ENCODE results near the gene DNAL4. TPM values are rescaled to one million over a fixed set of nuclear protein-coding genes. Genes with fewer than 3 reads are reported as not detected.

DNAL4 gene
- polyA plus RNA-seq, 3 donors = 8.9 to 9.3 (median 9.0) TPM

GRCh38 chr22:38828191-38828590 lies 34.2 kb upstream of the DNAL4 start:
- TF ChIP-seq, protein P1, sequence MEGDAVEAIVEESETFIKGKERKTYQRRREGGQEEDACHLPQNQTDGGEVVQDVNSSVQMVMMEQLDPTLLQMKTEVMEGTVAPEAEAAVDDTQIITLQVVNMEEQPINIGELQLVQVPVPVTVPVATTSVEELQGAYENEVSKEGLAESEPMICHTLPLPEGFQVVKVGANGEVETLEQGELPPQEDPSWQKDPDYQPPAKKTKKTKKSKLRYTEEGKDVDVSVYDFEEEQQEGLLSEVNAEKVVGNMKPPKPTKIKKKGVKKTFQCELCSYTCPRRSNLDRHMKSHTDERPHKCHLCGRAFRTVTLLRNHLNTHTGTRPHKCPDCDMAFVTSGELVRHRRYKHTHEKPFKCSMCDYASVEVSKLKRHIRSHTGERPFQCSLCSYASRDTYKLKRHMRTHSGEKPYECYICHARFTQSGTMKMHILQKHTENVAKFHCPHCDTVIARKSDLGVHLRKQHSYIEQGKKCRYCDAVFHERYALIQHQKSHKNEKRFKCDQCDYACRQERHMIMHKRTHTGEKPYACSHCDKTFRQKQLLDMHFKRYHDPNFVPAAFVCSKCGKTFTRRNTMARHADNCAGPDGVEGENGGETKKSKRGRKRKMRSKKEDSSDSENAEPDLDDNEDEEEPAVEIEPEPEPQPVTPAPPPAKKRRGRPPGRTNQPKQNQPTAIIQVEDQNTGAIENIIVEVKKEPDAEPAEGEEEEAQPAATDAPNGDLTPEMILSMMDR (IDR thresholded peaks at IDR 0.05) = no peak
- peaks cover 0 to 2% (median 0%) of the 10 kb centered on the region in 7 donors for H3K9me3 Mint-ChIP-seq
- H4K20me1 ChIP-seq (ENCODE audit: insufficient read depth, low read length) = no peaks in the 10 kb centered on the region
- no peak overlapping the region for H3K4me3 Mint-ChIP-seq
- H3K27ac Mint-ChIP-seq = no peak overlapping the region
- peaks cover 0 to 5% of the 10 kb centered on the region in 2 donors for H3K9me3 ChIP-seq (replicated peaks in 1 of 2; ENCODE audit: control insufficient read depth in 1 of 2, insufficient read depth in 1 of 2, low read length in 2 of 2)
- H3K4me1 ChIP-seq (ENCODE audit: control insufficient read depth in 1 of 2, insufficient read depth in 2 of 2, low read length in 2 of 2) = peaks cover 0 to 10% of the 10 kb centered on the region in 2 donors
- H3K27me3 Mint-ChIP-seq (ENCODE audit: low read depth in 3 of 3) = peaks cover 0 to 9% (median 1%) of the 10 kb centered on the region in 3 donors
- H2AFZ ChIP-seq (ENCODE audit: insufficient read depth, low read depth, low read length, poor library complexity, severe bottlenecking) = no peak overlapping the region
- WGBS (ENCODE audit: insufficient coverage) = 78% methylated on average over 11 of the region's 11 CpGs
- intact Hi-C loops (cut with micrococcal nuclease) = loop anchor here in 1 of 2 donors (10.0 kb wide), 1 partner anchor 1087 kb away; no protein-coding TSS in a partner anchor
- no peak overlapping the region for H3K4me2 ChIP-seq (replicated peaks; ENCODE audit: extremely low read depth, low read length, poor library complexity, severe bottlenecking)
- no peaks in the 10 kb centered on the region for H3K36me3 ChIP-seq (replicated peaks in 1 of 2; ENCODE audit: control insufficient read depth in 1 of 2, insufficient read depth in 2 of 2, low read length in 2 of 2)
- no peak overlapping the region for H3K27ac ChIP-seq (ENCODE audit: low read depth in 1 of 2, low read length in 2 of 2)
- no peak overlapping the region for H3K9ac ChIP-seq (ENCODE audit: insufficient read depth, low read length, poor library complexity, severe bottlenecking)
- H3K27me3 ChIP-seq (ENCODE audit: control insufficient read depth in 2 of 2, insufficient read depth in 2 of 2, low read length in 2 of 2) = no peaks in the 10 kb centered on the region
- no peak overlapping the region for H3K4me3 ChIP-seq (replicated peaks in 1 of 3; ENCODE audit: low read depth in 2 of 3, low read length in 3 of 3)
- H3K79me2 ChIP-seq (ENCODE audit: insufficient read depth, low read length) = no peaks in the 10 kb centered on the region
- no peak for DNase-seq
- no peaks in the 10 kb centered on the region for H3K36me3 Mint-ChIP-seq
- H3K4me1 Mint-ChIP-seq = peaks cover 5% of the 10 kb centered on the region

DNA sequence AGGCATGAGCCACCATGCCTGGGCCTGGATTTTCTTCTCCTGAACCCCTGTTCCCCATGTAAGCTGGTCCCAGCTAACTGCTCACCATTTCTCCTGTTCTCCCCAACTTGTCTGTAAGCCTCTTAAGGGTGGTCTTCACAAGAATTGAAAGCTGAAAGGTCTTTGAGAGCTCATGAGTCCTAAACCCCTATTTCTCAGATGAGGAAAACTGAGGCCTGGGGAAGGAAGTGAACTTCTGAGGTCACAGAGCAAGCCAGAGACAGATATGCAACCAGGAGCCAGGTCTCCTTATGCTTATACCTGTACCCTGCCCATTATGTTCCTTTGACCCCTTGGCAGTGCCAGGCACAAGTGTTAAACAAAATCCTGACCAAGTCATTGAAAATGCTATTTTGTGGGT lies 33.6 kb upstream of the DNAL4 start:
- H3K36me3 Mint-ChIP-seq = no peaks in the 10 kb centered on the region
- no peak for DNase-seq

More for the DNA sequence above, 33.6 kb upstream of the DNAL4 start:
- no peaks in the 10 kb centered on the region for H3K27me3 ChIP-seq (ENCODE audit: control insufficient read depth in 2 of 2, insufficient read depth in 2 of 2, low read length in 2 of 2)
- peaks cover 0 to 2% (median 0%) of the 10 kb centered on the region in 7 donors for H3K9me3 Mint-ChIP-seq
- no peak overlapping the region for H3K9ac ChIP-seq (ENCODE audit: insufficient read depth, low read length, poor library complexity, severe bottlenecking)
- no peak overlapping the region for H3K4me3 ChIP-seq (replicated peaks in 1 of 3; ENCODE audit: low read depth in 2 of 3, low read length in 3 of 3)
- peaks cover 0 to 10% of the 10 kb centered on the region in 2 donors for H3K4me1 ChIP-seq (ENCODE audit: control insufficient read depth in 1 of 2, insufficient read depth in 2 of 2, low read length in 2 of 2)
- H3K79me2 ChIP-seq (ENCODE audit: insufficient read depth, low read length) = no peaks in the 10 kb centered on the region
- no peak overlapping the region for H3K27ac ChIP-seq (ENCODE audit: low read depth in 1 of 2, low read length in 2 of 2)
- no peak overlapping the region for H3K27ac Mint-ChIP-seq
- no peaks in the 10 kb centered on the region for H3K36me3 ChIP-seq (replicated peaks in 1 of 2; ENCODE audit: control insufficient read depth in 1 of 2, insufficient read depth in 2 of 2, low read length in 2 of 2)
- no peak overlapping the region for H3K4me3 Mint-ChIP-seq
- peaks cover 5% of the 10 kb centered on the region for H3K4me1 Mint-ChIP-seq
- H4K20me1 ChIP-seq (ENCODE audit: insufficient read depth, low read length) = no peaks in the 10 kb centered on the region
- TF ChIP-seq, protein P1 (IDR thresholded peaks at IDR 0.05) = no peak
- peaks cover 0 to 5% of the 10 kb centered on the region in 2 donors for H3K9me3 ChIP-seq (replicated peaks in 1 of 2; ENCODE audit: control insufficient read depth in 1 of 2, insufficient read depth in 1 of 2, low read length in 2 of 2)
- no peak overlapping the region for H2AFZ ChIP-seq (ENCODE audit: insufficient read depth, low read depth, low read length, poor library complexity, severe bottlenecking)
- intact Hi-C loops (cut with micrococcal nuclease) = loop anchor here in 1 of 2 donors (10.0 kb wide), 1 partner anchor 1087 kb away; no protein-coding TSS in a partner anchor
- H3K27me3 Mint-ChIP-seq (ENCODE audit: low read depth in 3 of 3) = peaks cover 0 to 9% (median 1%) of the 10 kb centered on the region in 3 donors
- no peak overlapping the region for H3K4me2 ChIP-seq (replicated peaks; ENCODE audit: extremely low read depth, low read length, poor library complexity, severe bottlenecking)
